Endodermal cell (in vitro differentiated cells): ENCODE data around the gene MAP1LC3B2. TPM values are rescaled to one million over a fixed set of nuclear protein-coding genes. Genes with fewer than 3 reads are reported as not detected.

Source experiments
- DNase-seq: peaks from one replicate; pipeline ENCODE4 v3.0.0-alpha.2; 2017
- H3K27ac ChIP-seq: 2 replicates; pipeline ENCODE4 v1.5.1; 2013; ENCODE audit warnings: mild to moderate bottlenecking, low read depth, low read length, moderate library complexity
- H3K27me3 ChIP-seq: 2 replicates; pipeline ENCODE4 v1.6.1; 2013; ENCODE audit warnings: mild to moderate bottlenecking, low read length, moderate library complexity; ENCODE audit not compliant: insufficient read depth, control insufficient read depth, poor library complexity, severe bottlenecking
- H3K36me3 ChIP-seq: 2 replicates; pipeline ENCODE4 v1.7.0; 2013; ENCODE audit warnings: mild to moderate bottlenecking, low read length, moderate library complexity; ENCODE audit not compliant: control insufficient read depth, insufficient read depth
- H3K4me1 ChIP-seq: one replicate; pipeline ENCODE4 v1.7.0; 2013; ENCODE audit warnings: low read length; ENCODE audit not compliant: control insufficient read depth, insufficient read depth
- H3K4me3 ChIP-seq: 2 replicates; pipeline ENCODE4 v1.5.1; 2013; ENCODE audit warnings: mild to moderate bottlenecking, low read length, moderate library complexity
- H3K9ac ChIP-seq: 2 replicates; pipeline ENCODE4 v1.6.1; 2013; ENCODE audit warnings: mild to moderate bottlenecking, low read length, moderate library complexity; ENCODE audit not compliant: poor library complexity, severe bottlenecking; ENCODE audit errors: extremely low read depth
- H3K9me3 ChIP-seq: 2 replicates; pipeline ENCODE4 v1.6.1; 2013; ENCODE audit warnings: mild to moderate bottlenecking, low read length, moderate library complexity; ENCODE audit not compliant: control insufficient read depth
- H3K27ac Mint-ChIP-seq: 2 replicates; pipeline ENCODE4 v1.8.0; 2020; ENCODE audit warnings: mixed read lengths
- H3K27me3 Mint-ChIP-seq: 2 replicates; pipeline ENCODE4 v1.8.0; 2021; ENCODE audit warnings: mild to moderate bottlenecking, mixed read lengths; ENCODE audit not compliant: insufficient read depth
- H3K36me3 Mint-ChIP-seq: 2 replicates; pipeline ENCODE4 v1.8.0; 2020; ENCODE audit warnings: low read depth, mixed read lengths
- H3K4me1 Mint-ChIP-seq: 2 replicates; pipeline ENCODE4 v1.8.0; 2020; ENCODE audit warnings: mixed read lengths
- H3K4me3 Mint-ChIP-seq: 2 replicates; pipeline ENCODE4 v1.8.0; 2020; ENCODE audit warnings: mild to moderate bottlenecking, moderate library complexity, mixed read lengths
- H3K9me3 Mint-ChIP-seq: 2 replicates; pipeline ENCODE4 v1.8.0; 2020; ENCODE audit warnings: mild to moderate bottlenecking, mixed read lengths
- WGBS, 2 experiments: methylation state at CpG; one replicate each; pipeline versions ENCODE4 v1.1.5 to v1.1.7; 2013; ENCODE audit warnings: missing lambda C conversion rate in 2 of 2, mixed read lengths in 1 of 2; ENCODE audit not compliant: insufficient coverage in 1 of 2, insufficient read length in 1 of 2; 5-methylcytosine and 5-hydroxymethylcytosine counted together
- total RNA-seq, 2 donors: library from RNA; stranded (reverse); fragmentation: NEBNext Ultra II Directional in 1 of 2; extraction: Animal tissue kit (Norgen Biotek cat#: 25700) in 1 of 2; gene quantifications; 2 replicates in 1 of 2; 3 replicates in 1 of 2; pipeline ENCODE4 v1.2.1, GENCODE V29; 2021
- TF ChIP-seq, protein P1 (sequence below): fragments of 200-600 bp; sonication (generic); conservative IDR thresholded peaks from 2 replicates; pipeline ENCODE4 v1.5.0; 2021; ENCODE audit warnings: antibody characterized with exemption, mild to moderate bottlenecking

Gene MAP1LC3B2
- total RNA-seq, 2 donors from 2014 or later, result 0.80 to 1.4 TPM

GRCh38 chr12:116561181-116561821 is 2.1 kb downstream of the MAP1LC3B2 start:
- Histone ChIP-seq H3K4me1 (no peaks in the 10 kb centered on the region), H3K9me3 (peaks cover 36% of the 10 kb centered on the region), H3K36me3 (no peaks in the 10 kb centered on the region), H3K27ac (no peak overlapping the region), H3K4me3 (no peak overlapping the region), H3K27me3 (no peaks in the 10 kb centered on the region), H3K9ac (no peak overlapping the region)
- Mint-ChIP-seq H3K4me3 (no peak overlapping the region), H3K9me3 (peaks cover 35% of the 10 kb centered on the region), H3K4me1 (peaks cover 14% of the 10 kb centered on the region), H3K27ac (no peak overlapping the region), H3K27me3 (peaks cover 5% of the 10 kb centered on the region), H3K36me3 (no peaks in the 10 kb centered on the region)
- TF ChIP-seq, protein P1, sequence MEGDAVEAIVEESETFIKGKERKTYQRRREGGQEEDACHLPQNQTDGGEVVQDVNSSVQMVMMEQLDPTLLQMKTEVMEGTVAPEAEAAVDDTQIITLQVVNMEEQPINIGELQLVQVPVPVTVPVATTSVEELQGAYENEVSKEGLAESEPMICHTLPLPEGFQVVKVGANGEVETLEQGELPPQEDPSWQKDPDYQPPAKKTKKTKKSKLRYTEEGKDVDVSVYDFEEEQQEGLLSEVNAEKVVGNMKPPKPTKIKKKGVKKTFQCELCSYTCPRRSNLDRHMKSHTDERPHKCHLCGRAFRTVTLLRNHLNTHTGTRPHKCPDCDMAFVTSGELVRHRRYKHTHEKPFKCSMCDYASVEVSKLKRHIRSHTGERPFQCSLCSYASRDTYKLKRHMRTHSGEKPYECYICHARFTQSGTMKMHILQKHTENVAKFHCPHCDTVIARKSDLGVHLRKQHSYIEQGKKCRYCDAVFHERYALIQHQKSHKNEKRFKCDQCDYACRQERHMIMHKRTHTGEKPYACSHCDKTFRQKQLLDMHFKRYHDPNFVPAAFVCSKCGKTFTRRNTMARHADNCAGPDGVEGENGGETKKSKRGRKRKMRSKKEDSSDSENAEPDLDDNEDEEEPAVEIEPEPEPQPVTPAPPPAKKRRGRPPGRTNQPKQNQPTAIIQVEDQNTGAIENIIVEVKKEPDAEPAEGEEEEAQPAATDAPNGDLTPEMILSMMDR, result no peak
- DNase-seq, result no peak
- WGBS, 2 experiments, result 93 to 100% methylated on average over 3 to 6 of the region's 6 CpGs

- H3K4me1 Mint-ChIP-seq, result peaks cover 14% of the 10 kb centered on the region
- 81 to 89% methylated on average over 6 to 7 of the region's 7 CpGs for WGBS, 2 experiments
Measured at GRCh38 chr12:116562090-116562489, 2.9 kb downstream of the MAP1LC3B2 start.

DNA sequence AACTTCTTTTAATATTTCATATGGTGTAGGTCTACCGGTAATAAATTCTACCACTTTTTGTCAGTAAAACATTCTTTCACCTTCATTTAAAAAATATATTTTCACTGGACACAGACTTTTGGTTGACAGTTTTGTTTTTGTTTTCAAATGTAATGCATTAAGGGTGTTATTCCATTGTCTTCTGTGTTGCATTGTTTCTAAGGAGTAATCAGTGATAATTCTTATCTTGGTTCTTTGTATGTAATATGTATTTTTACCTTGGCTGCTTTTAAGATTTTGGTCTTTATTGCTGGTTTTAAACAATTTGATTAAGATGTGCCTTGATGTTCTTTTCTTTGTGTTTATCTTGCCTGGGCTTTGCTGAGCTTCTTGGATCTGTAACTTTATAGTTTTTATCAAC is 4.1 kb downstream of the MAP1LC3B2 start:
- Mint-ChIP-seq H3K4me1 (peaks cover 14% of the 10 kb centered on the region), H3K9me3 (peaks cover 39% of the 10 kb centered on the region), H3K27ac (no peak overlapping the region), H3K27me3 (peaks cover 2% of the 10 kb centered on the region), H3K4me3 (no peak overlapping the region), H3K36me3 (no peaks in the 10 kb centered on the region)
- TF ChIP-seq, protein P1, result no peak
- H3K27ac ChIP-seq, result no peak overlapping the region
- WGBS, 2 experiments, result 100% methylated on average over 1 of the region's 1 CpG; no CpG with 5 or more reads in 1 of the 2 experiments
- H3K9ac ChIP-seq, result no peak overlapping the region
- no peak for DNase-seq
- no peaks in the 10 kb centered on the region for H3K36me3 ChIP-seq
- peak overlapping the region; percentile 65 for H3K4me3 ChIP-seq
- H3K27me3 ChIP-seq, result no peaks in the 10 kb centered on the region
- no peaks in the 10 kb centered on the region for H3K4me1 ChIP-seq
- peaks cover 36% of the 10 kb centered on the region for H3K9me3 ChIP-seq

More at GRCh38 chr12:116562090-116562489, 2.9 kb downstream of the MAP1LC3B2 start:
- peaks cover 35% of the 10 kb centered on the region for H3K9me3 Mint-ChIP-seq
- no peak overlapping the region for H3K4me3 Mint-ChIP-seq
- H3K27me3 Mint-ChIP-seq, result peaks cover 4% of the 10 kb centered on the region
- Histone ChIP-seq H3K27me3 (no peaks in the 10 kb centered on the region), H3K36me3 (no peaks in the 10 kb centered on the region), H3K4me1 (no peaks in the 10 kb centered on the region), H3K4me3 (no peak overlapping the region), H3K9me3 (peaks cover 36% of the 10 kb centered on the region), H3K27ac (no peak overlapping the region), H3K9ac (no peak overlapping the region)
- no peak overlapping the region for H3K27ac Mint-ChIP-seq
- H3K36me3 Mint-ChIP-seq, result no peaks in the 10 kb centered on the region
- no peak for DNase-seq
- TF ChIP-seq, protein P1, result no peak
